ENCODE measurements around the gene QPRT. TPM values are rescaled to one million over a fixed set of nuclear protein-coding genes. Genes with fewer than 3 reads are reported as not detected.

Gene QPRT
- total RNA-seq, 1 experiment from 2014 or later = 138 TPM

- TF ChIP-seq FOXK1 (CRISPR knock-in tag; IDR thresholded peaks at IDR 0.05) (no peak), CTCF (IDR thresholded peaks at IDR 0.05) (no peak), TP53 (CRISPR knock-in tag; IDR thresholded peaks at IDR 0.05) (no peak), ATF3 (CRISPR knock-in tag; conservative IDR thresholded peaks at IDR 0.05) (no peak), GRHL2 (CRISPR knock-in tag; IDR thresholded peaks at IDR 0.05; ENCODE audit: insufficient replicate concordance, severe bottlenecking) (no peak), TEAD4 (CRISPR knock-in tag; IDR thresholded peaks at IDR 0.05) (no peak)
Observed at GRCh38 chr16:29744541-29745101, 65.6 kb downstream of the QPRT start (continued).

- Mint-ChIP-seq H3K36me3 (peaks cover 34% of the 10 kb centered on the region), H3K27me3 (ENCODE audit: low read depth) (peaks cover 8% of the 10 kb centered on the region), H3K9me3 (peaks cover 15% of the 10 kb centered on the region), H3K27ac (peak overlapping the region; percentile 45; the same call in 1 of the 2 replicates), H3K4me3 (no peak overlapping the region), H3K4me1 (peaks cover 16% of the 10 kb centered on the region)
- TF ChIP-seq MLX (CRISPR knock-in tag; IDR thresholded peaks at IDR 0.05) (no peak), CBFB (CRISPR knock-in tag; IDR thresholded peaks at IDR 0.05; ENCODE audit: low read depth) (0 out of 2 replicates have a peak, but pooled peaks have one; percentile 5), SP1 (CRISPR knock-in tag; conservative IDR thresholded peaks at IDR 0.05) (0 out of 2 replicates have a peak, but pooled peaks have one; percentile 8), ZNF671 (CRISPR knock-in tag; IDR thresholded peaks at IDR 0.05) (0 out of 2 replicates have a peak, but pooled peaks have one; percentile 12), CDX4 (CRISPR knock-in tag; IDR thresholded peaks at IDR 0.05; ENCODE audit: borderline replicate concordance) (no peak), ZNF121 (CRISPR knock-in tag; IDR thresholded peaks at IDR 0.05) (peak; percentile 95), STAT6 (CRISPR knock-in tag; conservative IDR thresholded peaks at IDR 0.05; ENCODE audit: low read depth) (0 out of 2 replicates have a peak, but pooled peaks have one; percentile 18), ZNF232 (CRISPR knock-in tag; IDR thresholded peaks at IDR 0.05) (peak; percentile 73), E2F1 (CRISPR knock-in tag; IDR thresholded peaks at IDR 0.05) (no peak), EMX1 (CRISPR knock-in tag; IDR thresholded peaks at IDR 0.05) (no peak), SOX15 (CRISPR knock-in tag; IDR thresholded peaks at IDR 0.05) (no peak), GRHL2 (CRISPR knock-in tag; IDR thresholded peaks at IDR 0.05; ENCODE audit: insufficient replicate concordance, severe bottlenecking) (no peak)
- POLR2A ChIA-PET = no interaction called here
- no peak for DNase-seq (ENCODE audit: low spot score)
- ATAC-seq = peak; percentile 10
- CTCF ChIA-PET = interaction anchor here (1.2 to 2.5 kb wide), 2 partner anchors 9 to 40 kb away, joined by 4 to 7 read pairs; no protein-coding TSS in a partner anchor
Observed at GRCh38 chr16:29745121-29745852, 66.3 kb downstream of the QPRT start.
